ENCODE data around the gene AP2B1. TPM values are rescaled to one million over a fixed set of nuclear protein-coding genes. Genes with fewer than 3 reads are reported as not detected.

AP2B1 gene
- total RNA-seq (100 to 1,000 TPM; 106 to 157 (median 134) TPM), total RNA-seq (99.0 to 279 (median 179) reads per million in 29 experiments)
- 109 TPM for total RNA-seq (2013)

GRCh38 chr17:35587074-35587961 is at the start of gene AP2B1:
Gene AP2B1 (plus strand): TSS chr17:35587322. CDS start chr17:35594031, 6,709 bp downstream.
- H3K9me3 ChIP-seq = no peaks in the 10 kb centered on the region
- peak within 1 kb of the TSS; percentile 94 for H3K27ac ChIP-seq (ENCODE audit: low read length)
- ChIA-PET POLR2A (interaction anchor here (0.6 to 1.5 kb wide), 7 partner anchors 9 to 417 kb away, joined by 3 to 15 read pairs (median 4); partner anchors contain the start of gene PEX12 (in 2 of the 2)), CTCF (interaction anchor here in 1 of 2 donors (1.1 kb wide), 1 partner anchor 9 kb away, joined by 6 read pairs; the partner anchor contains the start of gene PEX12)
- H3K4me3 ChIP-seq (ENCODE audit: control insufficient read depth in 1 of 2, extremely low read depth in 1 of 2, low read length in 1 of 2) = peak within 1 kb of the TSS; percentile 65 to 74
- Mint-ChIP-seq H3K27ac (peak within 1 kb of the TSS; percentile 96 to 99), H3K4me3 (peak within 1 kb of the TSS; percentile 93 to 98 (median 96)), H3K9me3 (no peaks in the 10 kb centered on the region), H3K4me1 (peaks cover 38 to 43% (median 38%) of the 10 kb centered on the region in 3 donors), H3K27me3 (no peaks in the 10 kb centered on the region), H3K36me3 (no peaks in the 10 kb centered on the region)
- ATAC-seq (replicated peaks in 1 of 4) = peak; percentile 98 to 99 (median 99)
- WGBS (ENCODE audit: insufficient coverage) = under 1% methylated on average over 43 of the region's 50 CpGs
- peak; percentile 90 to 100 (median 94) for DNase-seq
- H3K27me3 ChIP-seq (replicated peaks in 1 of 2; ENCODE audit: control insufficient read depth in 2 of 2, extremely low read depth in 1 of 2, insufficient read depth in 2 of 2, low read length in 1 of 2) = peaks cover 0 to 4% of the 10 kb centered on the region in 2 experiments
- H3K4me1 ChIP-seq (ENCODE audit: control insufficient read depth in 1 of 2, extremely low read depth in 1 of 2, insufficient read depth in 2 of 2, low read length in 2 of 2) = peaks cover 11 to 20% of the 10 kb centered on the region in 2 experiments
- no peaks in the 10 kb centered on the region for H3K36me3 ChIP-seq (ENCODE audit: control insufficient read depth in 2 of 2, extremely low read depth in 1 of 2, insufficient read depth in 1 of 2, low read length in 1 of 2)

- POLR2A ChIA-PET = interaction anchor here in 1 of 2 donors (0.6 to 1.7 kb wide), 3 partner anchors 45 to 225 kb away, joined by 4 to 15 read pairs (median 4); partner anchors contain the start of gene SLFN11
Measured at GRCh38 chr17:35537601-35538141, 49.5 kb upstream of the AP2B1 start, which contains the start of gene SLFN12L. Gene SLFN12L (minus strand): TSS chr17:35537678. CDS start chr17:35522364, 15,314 bp downstream.

GRCh38 chr17:35539659-35540026 is 47.5 kb upstream of the AP2B1 start:
- peaks cover 10% of the 10 kb centered on the region for H3K36me3 Mint-ChIP-seq
- H3K4me3 Mint-ChIP-seq = peak overlapping the region; percentile 75 to 88 (median 75)
- no peak for DNase-seq
- Histone ChIP-seq H3K27ac (ENCODE audit: low read length) (peak overlapping the region; percentile 82), H3K36me3 (ENCODE audit: control insufficient read depth in 2 of 2, extremely low read depth in 1 of 2, insufficient read depth in 1 of 2, low read length in 1 of 2) (no peaks in the 10 kb centered on the region), H3K4me1 (ENCODE audit: control insufficient read depth in 1 of 2, extremely low read depth in 1 of 2, insufficient read depth in 2 of 2, low read length in 2 of 2) (peaks cover 34 to 38% of the 10 kb centered on the region in 2 experiments), H3K9me3 (no peaks in the 10 kb centered on the region), H3K4me3 (ENCODE audit: control insufficient read depth in 1 of 2, extremely low read depth in 1 of 2, low read length in 1 of 2) (peak overlapping the region in 1 of 2 donors; percentile 20), H3K27me3 (replicated peaks in 1 of 2; ENCODE audit: control insufficient read depth in 2 of 2, extremely low read depth in 1 of 2, insufficient read depth in 2 of 2, low read length in 1 of 2) (no peaks in the 10 kb centered on the region)
- no peaks in the 10 kb centered on the region for H3K27me3 Mint-ChIP-seq
- ChIA-PET POLR2A (interaction anchor here in 1 of 2 donors (0.6 kb wide), 1 partner anchor 42 kb away, joined by 3 read pairs; no protein-coding TSS in a partner anchor), CTCF (interaction anchor here (0.6 to 8.7 kb wide), 19 partner anchors 12 to 499 kb away, joined by 3 to 136 read pairs (median 4); partner anchors contain the start of genes FNDC8 (in 1 of the 2) and PEX12 (in 1 of the 2))
- H3K9me3 Mint-ChIP-seq = no peaks in the 10 kb centered on the region
- peak overlapping the region; percentile 89 to 99 for H3K27ac Mint-ChIP-seq
- peaks cover 55 to 59% (median 58%) of the 10 kb centered on the region in 3 donors for H3K4me1 Mint-ChIP-seq
- no peak for ATAC-seq (replicated peaks in 1 of 4)
- WGBS (ENCODE audit: insufficient coverage) = 49% methylated on average over 2 of the region's 5 CpGs

More at GRCh38 chr17:35537601-35538141, 49.5 kb upstream of the AP2B1 start, which contains the start of gene SLFN12L:
- Mint-ChIP-seq H3K9me3 (no peaks in the 10 kb centered on the region), H3K4me3 (peak within 1 kb of the TSS; percentile 75 to 89 (median 75)), H3K36me3 (peaks cover 16% of the 10 kb centered on the region), H3K4me1 (peaks cover 53 to 66% (median 57%) of the 10 kb centered on the region in 3 donors), H3K27me3 (no peaks in the 10 kb centered on the region), H3K27ac (peak within 1 kb of the TSS; percentile 89 to 99)
- ATAC-seq (replicated peaks in 1 of 4) (peak; percentile 37 to 61 (median 58)), DNase-seq (peak in 2 of 35 experiments; percentile 23 to 57)
- no peaks in the 10 kb centered on the region for H3K9me3 ChIP-seq
- no CpG with 5 or more reads among the region's 2 CpGs for WGBS (ENCODE audit: insufficient coverage)
- no peaks in the 10 kb centered on the region for H3K27me3 ChIP-seq (replicated peaks in 1 of 2; ENCODE audit: control insufficient read depth in 2 of 2, extremely low read depth in 1 of 2, insufficient read depth in 2 of 2, low read length in 1 of 2)
- peak within 1 kb of the TSS; percentile 82 for H3K27ac ChIP-seq (ENCODE audit: low read length)
- peak within 1 kb of the TSS; percentile 62 to 71 for H3K4me3 ChIP-seq (ENCODE audit: control insufficient read depth in 1 of 2, extremely low read depth in 1 of 2, low read length in 1 of 2)
- CTCF ChIA-PET = interaction anchor here (0.8 to 8.7 kb wide), 11 partner anchors 7 to 367 kb away, joined by 3 to 136 read pairs (median 5); partner anchors contain the start of gene PEX12 (in 1 of the 2)
- H3K4me1 ChIP-seq (ENCODE audit: control insufficient read depth in 1 of 2, extremely low read depth in 1 of 2, insufficient read depth in 2 of 2, low read length in 2 of 2) = peaks cover 46 to 49% of the 10 kb centered on the region in 2 experiments
- H3K36me3 ChIP-seq (ENCODE audit: control insufficient read depth in 2 of 2, extremely low read depth in 1 of 2, insufficient read depth in 1 of 2, low read length in 1 of 2) = no peaks in the 10 kb centered on the region

- H3K27ac ChIP-seq (ENCODE audit: low read length) = peak overlapping the region; percentile 82
- no peaks in the 10 kb centered on the region for H3K36me3 ChIP-seq (ENCODE audit: control insufficient read depth in 2 of 2, extremely low read depth in 1 of 2, insufficient read depth in 1 of 2, low read length in 1 of 2)
- Mint-ChIP-seq H3K27me3 (no peaks in the 10 kb centered on the region), H3K27ac (peak overlapping the region; percentile 89 to 99), H3K4me3 (peak overlapping the region; percentile 75 to 88 (median 75)), H3K36me3 (peaks cover 11% of the 10 kb centered on the region), H3K4me1 (peaks cover 52 to 59% (median 58%) of the 10 kb centered on the region in 3 donors), H3K9me3 (no peaks in the 10 kb centered on the region)
- H3K9me3 ChIP-seq = no peaks in the 10 kb centered on the region
- peaks cover 27 to 34% of the 10 kb centered on the region in 2 experiments for H3K4me1 ChIP-seq (ENCODE audit: control insufficient read depth in 1 of 2, extremely low read depth in 1 of 2, insufficient read depth in 2 of 2, low read length in 2 of 2)
- ATAC-seq (replicated peaks in 1 of 4) (peak; percentile 18 to 47 (median 45)), DNase-seq (peak in 17 of 35 experiments; percentile 7 to 69 (median 28))
- no peaks in the 10 kb centered on the region for H3K27me3 ChIP-seq (replicated peaks in 1 of 2; ENCODE audit: control insufficient read depth in 2 of 2, extremely low read depth in 1 of 2, insufficient read depth in 2 of 2, low read length in 1 of 2)
- WGBS (ENCODE audit: insufficient coverage) = no CpG with 5 or more reads among the region's 8 CpGs
- ChIA-PET CTCF (interaction anchor here (0.6 to 8.7 kb wide), 8 partner anchors 52 to 1130 kb away, joined by 3 to 136 read pairs (median 4); no protein-coding TSS in a partner anchor), POLR2A (interaction anchor here (0.7 kb wide), 2 partner anchors 38 to 374 kb away, joined by 3 to 4 read pairs; partner anchors contain the start of gene PEX12 (in 1 of the 2))
- peak overlapping the region; percentile 42 to 43 for H3K4me3 ChIP-seq (ENCODE audit: control insufficient read depth in 1 of 2, extremely low read depth in 1 of 2, low read length in 1 of 2)
Measured at GRCh38 chr17:35540589-35541404, 46.3 kb upstream of the AP2B1 start.

GRCh38 chr17:35541434-35541833 is 45.7 kb upstream of the AP2B1 start:
- no CpG with 5 or more reads among the region's 1 CpG for WGBS (ENCODE audit: insufficient coverage)
- ChIA-PET POLR2A (interaction anchor here (0.7 kb wide), 2 partner anchors 37 to 374 kb away, joined by 3 to 4 read pairs; partner anchors contain the start of gene PEX12 (in 1 of the 2)), CTCF (interaction anchor here (0.6 to 1.9 kb wide), 4 partner anchors 93 to 531 kb away, joined by 3 to 6 read pairs (median 4); partner anchors contain the start of gene SLFN13 (in 1 of the 2))
- Histone ChIP-seq H3K4me3 (ENCODE audit: control insufficient read depth in 1 of 2, extremely low read depth in 1 of 2, low read length in 1 of 2) (peak overlapping the region in 1 of 2 donors; percentile 43), H3K27ac (ENCODE audit: low read length) (peak overlapping the region; percentile 82), H3K27me3 (replicated peaks in 1 of 2; ENCODE audit: control insufficient read depth in 2 of 2, extremely low read depth in 1 of 2, insufficient read depth in 2 of 2, low read length in 1 of 2) (no peaks in the 10 kb centered on the region), H3K36me3 (ENCODE audit: control insufficient read depth in 2 of 2, extremely low read depth in 1 of 2, insufficient read depth in 1 of 2, low read length in 1 of 2) (no peaks in the 10 kb centered on the region), H3K4me1 (ENCODE audit: control insufficient read depth in 1 of 2, extremely low read depth in 1 of 2, insufficient read depth in 2 of 2, low read length in 2 of 2) (peaks cover 26 to 34% of the 10 kb centered on the region in 2 experiments), H3K9me3 (no peaks in the 10 kb centered on the region)
- H3K4me3 Mint-ChIP-seq = peak overlapping the region; percentile 75 to 88 (median 75)
- H3K36me3 Mint-ChIP-seq = peaks cover 7% of the 10 kb centered on the region
- no peaks in the 10 kb centered on the region for H3K9me3 Mint-ChIP-seq
- H3K27ac Mint-ChIP-seq = peak overlapping the region; percentile 89 to 99
- DNase-seq (peak in 1 of 35 experiments; percentile 28), ATAC-seq (replicated peaks in 1 of 4) (no peak)
- peaks cover 47 to 55% (median 53%) of the 10 kb centered on the region in 3 donors for H3K4me1 Mint-ChIP-seq
- no peaks in the 10 kb centered on the region for H3K27me3 Mint-ChIP-seq
